CD4-positive, alpha-beta T cell treated with Interferon gamma for 1 hour (primary cell): ENCODE data around the gene IL18R1.
A peak's percentile ranks its signal among the peaks of the same experiment; 100 is the strongest.

Experiments used
- DNase-seq: peaks from one replicate; pipeline ENCODE4 v3.0.0-alpha.2; 2020

IL18R1 gene

DNA sequence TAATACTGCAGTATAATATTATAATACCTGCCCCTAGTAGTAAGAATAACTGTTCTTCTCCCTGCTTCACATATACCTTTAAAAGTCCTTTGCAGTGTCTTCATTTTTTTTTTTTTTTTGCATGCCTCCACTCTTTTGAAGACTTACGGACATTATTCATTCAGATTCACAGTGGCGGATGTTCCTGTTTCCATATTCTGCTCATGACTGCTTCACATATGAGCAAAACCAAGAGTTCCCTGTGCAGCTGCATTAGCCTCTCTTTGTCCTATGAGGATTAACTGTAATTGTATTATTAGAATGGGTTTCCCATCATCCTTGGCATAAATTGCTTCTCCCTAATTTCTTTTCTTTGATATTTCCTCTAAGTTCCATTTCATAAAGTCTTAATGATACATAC lies 80.1 kb downstream of the IL18R1 start:
- no peak for DNase-seq

DNA sequence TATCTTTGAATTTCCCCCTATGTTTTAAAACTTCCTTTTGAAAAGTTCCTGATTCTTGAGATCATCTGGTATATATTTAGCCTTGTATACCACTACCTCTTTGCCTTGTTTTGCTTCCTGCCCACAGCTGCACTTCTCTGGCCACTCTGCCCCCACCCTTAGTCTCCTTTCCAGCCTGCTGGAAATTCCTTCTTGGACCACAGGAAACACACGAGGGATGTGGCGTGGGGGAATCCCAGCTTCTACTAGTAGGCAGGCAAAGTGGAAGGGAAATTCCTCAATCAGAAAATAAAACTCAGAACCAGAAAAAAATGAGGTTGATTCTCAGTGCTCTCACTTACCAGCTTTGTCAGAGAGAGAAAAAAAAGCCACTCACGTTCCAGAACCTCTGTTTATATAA lies 80.7 kb downstream of the IL18R1 start:
- no peak for DNase-seq

DNA sequence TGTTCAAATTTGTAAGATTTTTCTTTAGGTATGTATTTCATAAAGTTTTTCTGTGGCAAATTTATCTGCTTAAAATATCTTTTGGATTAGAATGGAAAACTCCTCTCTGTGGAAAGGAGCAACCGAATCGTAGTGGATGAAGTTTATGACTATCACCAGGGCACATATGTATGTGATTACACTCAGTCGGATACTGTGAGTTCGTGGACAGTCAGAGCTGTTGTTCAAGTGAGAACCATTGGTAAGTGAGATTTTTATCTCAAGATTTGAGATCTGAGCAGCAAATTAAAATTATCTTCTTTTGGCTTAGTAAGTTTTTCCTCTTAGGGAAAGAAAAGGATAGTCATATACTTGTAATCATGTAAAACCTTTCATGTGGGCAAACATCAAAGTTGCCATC lies 81.5 kb downstream of the IL18R1 start:
- no peak for DNase-seq

DNA sequence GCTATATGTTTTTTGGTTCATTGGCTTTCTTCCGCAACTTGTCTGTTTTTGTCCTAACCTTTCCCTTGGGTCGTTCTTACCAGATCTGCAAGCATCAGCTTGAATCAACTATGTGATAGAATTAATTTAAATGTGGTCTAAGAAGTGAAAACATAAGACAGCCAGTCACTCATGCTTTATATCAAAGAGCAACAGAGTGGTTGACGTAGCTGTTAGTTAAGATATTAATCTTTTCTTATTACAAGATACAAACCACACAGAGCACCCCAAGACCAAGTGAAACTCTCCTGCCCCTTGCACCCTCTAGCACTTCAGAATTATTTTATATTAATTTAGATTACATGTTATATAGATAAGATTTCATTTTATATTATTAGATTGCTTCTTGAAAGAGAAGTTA lies 82.5 kb downstream of the IL18R1 start:
- no peak for DNase-seq

DNA sequence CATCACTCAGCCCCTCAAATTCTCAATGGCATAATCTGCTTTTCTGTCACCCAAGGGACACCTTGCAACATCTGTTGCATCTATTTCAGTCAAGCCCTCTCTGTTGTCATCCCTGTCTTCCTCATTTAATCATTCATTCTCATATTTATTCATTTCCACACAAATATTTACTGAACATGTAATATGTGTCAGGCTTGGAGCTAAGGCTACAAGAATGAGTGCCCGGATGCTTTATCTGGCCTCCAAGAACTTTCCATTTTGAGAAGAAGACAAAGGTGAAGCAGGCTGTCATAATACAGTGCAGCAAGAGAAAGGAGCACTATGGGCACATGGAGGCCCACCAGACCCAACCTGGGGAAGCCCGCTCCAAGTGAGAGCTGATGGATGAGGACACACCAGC lies 83.0 kb downstream of the IL18R1 start:
- no peak for DNase-seq

DNA sequence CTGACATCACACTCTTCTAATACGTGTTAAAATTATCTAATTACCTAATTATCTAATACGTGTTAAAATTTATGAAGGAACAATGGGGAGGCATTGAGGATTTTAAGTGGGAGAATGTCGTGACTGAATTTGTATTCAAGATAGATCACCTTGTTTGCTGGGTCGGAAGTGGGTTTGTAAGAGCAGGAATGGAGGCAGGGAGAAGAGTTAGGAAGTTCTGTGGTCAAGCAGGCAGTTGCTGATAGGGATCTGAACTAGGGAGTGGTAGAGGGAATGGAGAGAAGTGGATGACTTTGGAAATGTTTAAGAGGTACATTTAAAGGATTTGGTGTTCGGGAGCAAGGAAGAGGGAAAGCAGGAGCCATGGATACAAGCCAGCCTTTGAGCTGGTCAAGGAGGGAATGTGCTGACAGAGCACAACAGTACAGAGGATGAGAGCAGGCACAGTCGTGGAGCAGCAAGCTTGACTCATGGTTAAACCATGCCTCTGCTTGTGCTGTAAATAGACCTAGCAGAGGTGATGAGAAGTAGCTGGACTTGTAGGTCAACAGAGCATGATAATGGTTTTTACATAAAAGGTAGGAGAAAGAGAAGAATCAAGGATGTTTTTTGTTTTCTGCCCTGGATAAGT lies 83.6 kb downstream of the IL18R1 start:
- no peak for DNase-seq

DNA sequence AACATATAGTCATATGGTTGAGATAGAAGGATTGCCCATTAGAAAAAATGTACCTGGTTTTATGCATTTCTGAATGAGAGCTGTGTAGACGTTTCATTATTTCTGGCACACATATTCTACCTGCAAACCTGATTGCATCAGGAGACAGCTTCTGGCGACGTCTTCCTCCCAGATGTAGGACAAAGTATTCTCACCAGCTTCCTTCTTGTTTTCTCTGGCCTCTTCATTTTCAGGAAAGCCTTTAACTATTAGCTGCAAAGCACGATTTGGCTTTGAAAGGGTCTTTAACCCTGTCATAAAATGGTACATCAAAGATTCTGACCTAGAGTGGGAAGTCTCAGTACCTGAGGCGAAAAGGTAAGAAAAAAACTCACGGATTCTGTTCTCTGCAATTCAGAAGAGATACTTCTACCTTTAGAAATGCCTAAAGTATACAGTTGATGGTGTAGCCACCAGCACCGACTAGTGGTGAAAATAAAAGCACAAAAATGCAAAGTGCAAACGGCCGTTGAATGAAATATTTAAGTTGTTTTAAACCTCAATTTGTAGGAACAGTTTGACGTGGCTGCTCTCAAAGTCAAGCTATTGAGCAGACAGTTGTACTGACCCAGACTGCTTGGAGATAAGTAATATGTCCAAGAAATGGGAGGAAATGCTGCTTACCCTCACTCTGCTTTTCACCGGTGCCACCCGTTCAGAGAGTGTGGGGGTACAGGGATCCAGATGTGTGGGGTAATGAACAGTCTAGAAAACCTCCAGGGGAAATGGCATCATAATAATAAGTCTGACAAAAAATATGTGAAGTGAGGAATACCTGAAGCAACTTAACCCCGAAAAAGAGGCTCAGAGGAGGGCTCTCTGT lies 87.6 kb downstream of the IL18R1 start:
- peak; percentile 11 for DNase-seq

DNA sequence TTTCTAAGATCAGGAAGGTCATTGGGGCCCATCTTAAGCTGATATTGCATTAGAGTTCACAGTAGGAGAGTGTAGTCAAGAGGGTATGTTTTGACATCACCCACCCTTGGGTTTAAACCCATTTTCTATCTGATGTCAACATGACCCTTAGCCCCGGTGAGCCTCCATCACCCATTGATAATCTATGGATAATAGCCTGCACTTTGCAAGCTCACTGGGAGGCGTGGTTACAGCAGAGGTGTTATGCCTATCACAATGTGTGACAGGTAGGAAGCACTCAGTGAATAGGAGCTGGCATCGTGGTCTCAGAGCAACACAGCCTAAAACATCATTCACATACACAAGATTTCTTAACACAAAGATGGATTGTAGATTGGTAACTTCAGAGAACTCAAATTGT lies 88.6 kb downstream of the IL18R1 start:
- no peak for DNase-seq

DNA sequence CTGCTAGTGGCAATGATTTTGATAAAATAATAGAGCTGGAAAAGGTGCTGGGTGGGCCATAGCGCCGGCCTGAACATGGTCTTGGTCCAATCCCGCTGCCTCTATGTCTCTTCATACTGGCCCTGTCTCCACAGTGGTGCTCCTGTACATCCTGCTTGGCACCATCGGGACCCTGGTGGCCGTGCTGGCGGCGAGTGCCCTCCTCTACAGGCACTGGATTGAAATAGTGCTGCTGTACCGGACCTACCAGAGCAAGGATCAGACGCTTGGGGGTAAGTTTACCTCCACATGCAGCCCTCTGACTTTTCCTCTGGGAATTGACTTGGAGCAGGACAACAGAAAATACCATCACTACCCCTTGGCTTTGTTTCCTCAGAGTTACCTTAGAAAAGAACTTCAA lies 91.3 kb downstream of the IL18R1 start:
- DNase-seq = no peak
